HG03457 (cell line): Measurements from ENCODE around the gene SREK1.
"Not testable (repeated sequence)": the region's sequence is repeated elsewhere in the genome, so short reads cannot be mapped to it uniquely, and the experiment has no call there.

ENCODE experiments used
- ATAC-seq: cut with Tn5 transposase; IDR thresholded peaks from one replicate; pipeline ENCODE4 v1.9.1; 2021; ENCODE audit warnings: moderate number of reproducible peaks; ENCODE audit not compliant: unreplicated experiment

The SREK1 gene

DNA sequence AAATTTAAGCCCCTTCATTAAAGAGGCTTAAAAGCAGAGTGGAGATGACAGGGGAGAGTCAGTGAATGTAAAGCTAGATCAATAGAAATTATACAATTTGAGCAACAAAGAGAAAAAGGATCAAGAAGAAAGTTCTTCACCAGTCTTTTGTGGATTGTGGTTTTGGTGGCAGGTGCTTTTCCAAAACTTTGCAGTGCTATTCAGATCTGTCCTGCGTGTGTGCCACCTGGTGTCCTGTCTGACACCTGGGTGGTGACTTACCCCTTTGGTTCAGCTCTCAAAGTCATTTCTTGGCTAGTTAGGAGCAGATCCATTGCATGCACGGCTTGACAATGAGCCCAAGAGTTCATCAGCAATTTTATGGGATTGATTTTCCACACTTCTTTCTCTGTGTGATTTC, 69.4 kb downstream of the SREK1 start:
- no peak for ATAC-seq

DNA sequence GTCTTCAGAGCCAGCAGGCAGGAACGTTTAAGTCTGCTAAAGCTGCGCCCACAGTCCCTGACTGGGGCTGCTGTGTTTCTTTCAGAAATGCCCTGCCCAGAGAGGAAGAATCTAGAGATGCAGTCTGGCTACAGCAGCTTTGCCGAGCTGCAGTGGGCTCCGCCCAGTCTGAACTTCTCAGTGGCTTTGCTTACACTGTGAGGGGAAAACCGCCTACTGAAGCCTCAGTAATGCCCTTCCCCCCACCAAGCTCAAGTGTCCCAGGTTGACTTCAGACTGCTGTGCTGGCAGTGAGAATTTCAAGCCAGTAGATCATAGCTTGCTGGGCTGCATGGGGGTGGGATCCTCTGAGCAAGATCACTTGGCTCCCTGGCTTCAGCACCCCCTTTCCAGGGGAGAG, 78.4 kb downstream of the SREK1 start:
- no peak for ATAC-seq

DNA sequence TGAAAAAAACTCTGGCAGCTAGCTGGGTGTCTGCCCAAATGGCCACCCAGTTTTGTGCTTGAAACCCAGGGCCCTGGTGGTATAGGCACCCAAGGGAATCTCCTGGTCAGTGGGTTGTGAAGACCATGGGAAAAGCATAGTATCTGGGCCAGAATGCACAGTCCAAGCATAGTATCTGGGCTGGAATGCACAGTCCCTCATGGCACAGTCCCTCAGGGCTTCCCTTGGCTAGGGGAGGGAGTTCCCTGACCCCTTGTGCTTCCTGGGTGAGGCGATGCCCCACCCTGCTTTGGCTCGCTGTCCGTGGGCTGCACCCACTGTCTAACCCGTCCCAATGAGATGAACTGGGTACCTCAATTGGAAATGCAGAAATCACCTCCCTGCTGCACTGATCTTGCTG, 78.8 kb downstream of the SREK1 start:
- ATAC-seq = not testable (repeated sequence)

DNA sequence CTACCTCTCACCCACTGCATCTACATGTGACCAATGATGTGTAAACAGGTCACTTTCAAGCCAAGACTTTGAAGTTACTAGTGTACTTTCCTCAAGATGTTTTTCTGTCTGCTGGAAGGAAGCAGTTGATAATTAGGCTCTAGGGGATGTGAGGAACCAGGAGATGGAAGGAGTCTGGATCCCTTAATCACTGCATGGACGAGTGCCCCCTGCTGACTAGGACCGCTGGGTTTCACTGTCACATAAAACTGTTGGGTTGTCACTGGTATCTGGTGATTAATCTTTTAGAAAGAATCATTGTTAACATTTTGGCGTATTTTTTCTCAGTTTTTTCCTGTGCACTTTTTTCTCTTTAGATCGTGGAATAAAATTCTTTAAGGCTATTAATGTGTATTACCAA, 79.5 kb downstream of the SREK1 start:
- ATAC-seq = no peak

GRCh38 chr5:66224274-66224673, 80.2 kb downstream of the SREK1 start:
- ATAC-seq = no peak

- no peak for ATAC-seq
Measured at GRCh38 chr5:66224773-66225553, 80.9 kb downstream of the SREK1 start.

- ATAC-seq = no peak
Measured at GRCh38 chr5:66230551-66230950, 86.5 kb downstream of the SREK1 start.

GRCh38 chr5:66231508-66231907, 87.4 kb downstream of the SREK1 start:
- no peak for ATAC-seq

- ATAC-seq = no peak
Measured at GRCh38 chr5:66232275-66232674, 88.2 kb downstream of the SREK1 start.

- ATAC-seq = no peak
Measured at GRCh38 chr5:66232706-66233445, 88.8 kb downstream of the SREK1 start.
